Stomach (tissue), 9 donors: ENCODE results near the gene RUNX1. TPM values are rescaled to one million over a fixed set of nuclear protein-coding genes. Genes with fewer than 3 reads are reported as not detected.

Source experiments
- DNase-seq, 2 donors: peaks; one replicate each; pipeline versions ENCODE4 v3.0.0 to v3.0.0-alpha.2; 2013 to 2019
- H3K27ac ChIP-seq, 5 donors: fragments of 200-600 bp in 4 of 5; sonication (generic) in 4 of 5; one replicate each; pipeline ENCODE4 v1.5.1; 2013 to 2019; ENCODE audit warnings: mild to moderate bottlenecking in 1 of 5, moderate library complexity in 1 of 5
- H3K27me3 ChIP-seq, 3 donors: fragments of 200-600 bp; sonication (generic); one replicate each; pipeline ENCODE4 v1.5.1; 2017 to 2019; ENCODE audit warnings: mixed run types in 1 of 3
- H3K36me3 ChIP-seq, 4 donors: fragments of 200-600 bp; sonication (generic); 1 replicate in 3 of 4; 2 replicates in 1 of 4; pipeline ENCODE4 v1.5.1; 2016 to 2019
- H3K4me1 ChIP-seq, 4 donors: fragments of 200-600 bp; sonication (generic); one replicate each; pipeline ENCODE4 v1.5.1; 2016 to 2019
- H3K4me3 ChIP-seq, 4 donors: fragments of 200-600 bp; sonication (generic) in 3 of 4; one replicate each; pipeline ENCODE4 v1.5.1; 2016 to 2019; ENCODE audit warnings: mild to moderate bottlenecking in 1 of 4
- H3K9me3 ChIP-seq, 4 donors: fragments of 200-600 bp; sonication (generic); one replicate each; pipeline ENCODE4 v1.5.1; 2016 to 2019
- EP300 ChIP-seq: sonication (generic); formaldehyde crosslinking; IDR thresholded peaks from one replicate; pipeline ENCODE4 v1.6.1; 2017; ENCODE audit warnings: antibody characterized with exemption
- POLR2A ChIP-seq, 4 donors: fragments of 450-650 bp; IDR thresholded peaks; one replicate each; pipeline ENCODE4 v1.6.1; 2016; ENCODE audit warnings: antibody characterized with exemption in 4 of 4, control low read depth in 2 of 4, mild to moderate bottlenecking in 1 of 4, moderate library complexity in 1 of 4
- POLR2AphosphoS5 ChIP-seq, 3 donors: sonication (generic); formaldehyde crosslinking; IDR thresholded peaks; one replicate each; pipeline ENCODE4 v1.6.1; 2016; ENCODE audit warnings: antibody characterized with exemption in 3 of 3
- WGBS, 5 donors: extraction: QIAGEN DNeasy Blood & Tissue Kit in 3 of 5; methylation state at CpG; one replicate each; pipeline versions ENCODE4 v1.1.5 to v1.1.7; 2013 to 2018; 5-methylcytosine and 5-hydroxymethylcytosine counted together
- intact Hi-C: fragments of 100-400 bp; cut with DNase I; formaldehyde crosslinking; loops from one replicate; pipeline ENCODE4 v1.15.1; 2023; ENCODE audit warnings: low total_unique reads
- polyA plus RNA-seq, 3 donors: library from polyadenylated mRNA; stranded (reverse); fragments of 200-250 nt; gene quantifications; one replicate each; pipeline ENCODE4 v1.2.3, GENCODE V29; 2013
- total RNA-seq, 5 donors: library from RNA; depleted of rRNA; stranded (reverse); fragments of >200 nt; gene quantifications; one replicate each; pipeline versions ENCODE4 v1.1.0 to v1.2.3, GENCODE V29; 2014 to 2016
- TF ChIP-seq, protein P1 (sequence below), 7 experiments: fragments of 450-650 bp in 4 of 7; fragments of 200-600 bp in 3 of 7; sonication (generic) in 3 of 7; IDR thresholded peaks; one replicate each; pipeline ENCODE4 v1.5.1; 2016 to 2019; ENCODE audit warnings: antibody characterized with exemption in 7 of 7, control low read depth in 2 of 7, mild to moderate bottlenecking in 1 of 7
- donor health status: healthy with polysubstance abuse.
- donor health status: Bipolar disorder and iron deficiency.
- donor health status: healthy.

The RUNX1 gene
- total and polyA plus RNA-seq, 8 donors = 8.0 to 213 (median 40.0) TPM

DNA sequence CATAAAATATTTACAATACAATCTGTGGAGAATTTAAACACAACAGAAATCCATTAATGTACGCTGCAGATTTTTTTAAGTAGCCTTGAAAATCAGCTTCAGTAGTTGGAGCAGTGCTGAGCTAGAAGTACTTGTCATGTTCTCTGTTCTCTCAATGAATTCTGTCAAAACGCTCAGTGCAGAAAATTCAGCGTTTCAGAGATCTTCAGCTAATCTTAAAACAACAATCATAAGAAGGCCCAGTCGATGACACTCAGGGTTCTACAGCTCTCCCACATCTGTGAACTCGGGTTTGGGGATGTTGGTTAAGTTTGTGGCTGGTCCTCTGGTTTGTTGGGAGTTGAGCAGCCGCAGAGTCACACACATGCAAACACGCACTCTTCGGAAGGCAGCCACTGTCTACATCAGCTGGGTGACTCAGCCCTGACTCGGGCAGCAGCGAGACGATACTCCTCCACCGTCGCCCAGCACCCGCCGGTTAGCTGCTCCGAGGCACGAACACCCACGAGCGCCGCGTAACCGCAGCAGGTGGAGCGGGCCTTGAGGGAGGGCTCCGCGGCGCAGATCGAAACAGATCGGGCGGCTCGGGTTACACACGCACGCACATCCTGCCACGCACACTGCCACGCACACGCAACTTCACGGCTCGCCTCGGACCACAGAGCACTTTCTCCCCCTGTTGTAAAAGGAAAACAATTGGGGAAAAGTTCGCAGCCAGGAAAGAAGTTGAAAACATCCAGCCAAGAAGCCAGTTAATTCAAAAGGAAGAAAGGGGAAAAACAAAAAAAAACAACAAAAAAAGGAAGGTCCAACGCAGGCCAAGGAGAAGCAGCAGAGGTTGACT lies 161.2 kb downstream of the RUNX1 start:
- peaks cover 0 to 61% (median 21%) of the 10 kb centered on the region in 3 donors for H3K27me3 ChIP-seq
- H3K36me3 ChIP-seq = no peaks in the 10 kb centered on the region
- peak overlapping the region; percentile 58 to 73 (median 72) for H3K4me3 ChIP-seq
- H3K4me1 ChIP-seq = peaks cover 15 to 53% (median 29%) of the 10 kb centered on the region in 4 donors
- intact Hi-C loops = no loop called here
- WGBS, 5 donors = 0 to 1% (median 1%) methylated on average over 35 to 40 of the region's 40 CpGs
- no peaks in the 10 kb centered on the region for H3K9me3 ChIP-seq
- peak; percentile 82 to 89 for DNase-seq
- H3K27ac ChIP-seq = peak overlapping the region; percentile 91 to 100 (median 97)
- TF ChIP-seq POLR2A (IDR thresholded peaks at IDR 0.05) (peak in 1 of 4 donors; percentile 34), POLR2AphosphoS5 (IDR thresholded peaks at IDR 0.05) (peak in 2 of 3 donors; percentile 79 to 88), EP300 (no peak)
- TF ChIP-seq, protein P1, sequence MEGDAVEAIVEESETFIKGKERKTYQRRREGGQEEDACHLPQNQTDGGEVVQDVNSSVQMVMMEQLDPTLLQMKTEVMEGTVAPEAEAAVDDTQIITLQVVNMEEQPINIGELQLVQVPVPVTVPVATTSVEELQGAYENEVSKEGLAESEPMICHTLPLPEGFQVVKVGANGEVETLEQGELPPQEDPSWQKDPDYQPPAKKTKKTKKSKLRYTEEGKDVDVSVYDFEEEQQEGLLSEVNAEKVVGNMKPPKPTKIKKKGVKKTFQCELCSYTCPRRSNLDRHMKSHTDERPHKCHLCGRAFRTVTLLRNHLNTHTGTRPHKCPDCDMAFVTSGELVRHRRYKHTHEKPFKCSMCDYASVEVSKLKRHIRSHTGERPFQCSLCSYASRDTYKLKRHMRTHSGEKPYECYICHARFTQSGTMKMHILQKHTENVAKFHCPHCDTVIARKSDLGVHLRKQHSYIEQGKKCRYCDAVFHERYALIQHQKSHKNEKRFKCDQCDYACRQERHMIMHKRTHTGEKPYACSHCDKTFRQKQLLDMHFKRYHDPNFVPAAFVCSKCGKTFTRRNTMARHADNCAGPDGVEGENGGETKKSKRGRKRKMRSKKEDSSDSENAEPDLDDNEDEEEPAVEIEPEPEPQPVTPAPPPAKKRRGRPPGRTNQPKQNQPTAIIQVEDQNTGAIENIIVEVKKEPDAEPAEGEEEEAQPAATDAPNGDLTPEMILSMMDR (IDR thresholded peaks at IDR 0.05) = no peak

DNA sequence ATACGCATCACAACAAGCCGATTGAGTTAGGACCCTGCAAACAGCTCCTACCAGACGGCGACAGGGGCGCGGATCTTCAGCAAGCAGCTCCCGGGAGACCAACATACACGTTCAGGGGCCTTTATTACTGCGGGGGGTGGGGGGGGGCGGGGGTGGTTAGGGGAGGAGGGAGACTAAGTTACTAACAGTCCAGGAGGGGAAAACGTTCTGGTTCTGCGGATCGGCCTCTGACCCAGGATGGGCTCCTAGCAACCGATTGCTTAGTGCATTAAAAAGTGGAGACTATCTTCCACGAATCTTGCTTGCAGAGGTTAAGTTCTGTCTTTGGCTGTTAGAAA lies 162.0 kb downstream of the RUNX1 start:
- Histone ChIP-seq H3K27me3 (peaks cover 0 to 52% (median 21%) of the 10 kb centered on the region in 3 donors), H3K27ac (peak overlapping the region; percentile 91 to 98 (median 97)), H3K36me3 (no peaks in the 10 kb centered on the region), H3K4me1 (peaks cover 15 to 53% (median 35%) of the 10 kb centered on the region in 4 donors), H3K9me3 (no peaks in the 10 kb centered on the region), H3K4me3 (peak overlapping the region; percentile 58 to 73 (median 72))
- intact Hi-C loops = no loop called here
- no peak for DNase-seq
- WGBS, 5 donors = 0 to 8% (median 4%) methylated on average over 9 to 15 of the region's 15 CpGs
- no peak for TF ChIP-seq POLR2AphosphoS5 (IDR thresholded peaks at IDR 0.05)
- TF ChIP-seq EP300 = no peak
- TF ChIP-seq, protein P1 (IDR thresholded peaks at IDR 0.05) = no peak
- TF ChIP-seq POLR2A (IDR thresholded peaks at IDR 0.05) = no peak

DNA sequence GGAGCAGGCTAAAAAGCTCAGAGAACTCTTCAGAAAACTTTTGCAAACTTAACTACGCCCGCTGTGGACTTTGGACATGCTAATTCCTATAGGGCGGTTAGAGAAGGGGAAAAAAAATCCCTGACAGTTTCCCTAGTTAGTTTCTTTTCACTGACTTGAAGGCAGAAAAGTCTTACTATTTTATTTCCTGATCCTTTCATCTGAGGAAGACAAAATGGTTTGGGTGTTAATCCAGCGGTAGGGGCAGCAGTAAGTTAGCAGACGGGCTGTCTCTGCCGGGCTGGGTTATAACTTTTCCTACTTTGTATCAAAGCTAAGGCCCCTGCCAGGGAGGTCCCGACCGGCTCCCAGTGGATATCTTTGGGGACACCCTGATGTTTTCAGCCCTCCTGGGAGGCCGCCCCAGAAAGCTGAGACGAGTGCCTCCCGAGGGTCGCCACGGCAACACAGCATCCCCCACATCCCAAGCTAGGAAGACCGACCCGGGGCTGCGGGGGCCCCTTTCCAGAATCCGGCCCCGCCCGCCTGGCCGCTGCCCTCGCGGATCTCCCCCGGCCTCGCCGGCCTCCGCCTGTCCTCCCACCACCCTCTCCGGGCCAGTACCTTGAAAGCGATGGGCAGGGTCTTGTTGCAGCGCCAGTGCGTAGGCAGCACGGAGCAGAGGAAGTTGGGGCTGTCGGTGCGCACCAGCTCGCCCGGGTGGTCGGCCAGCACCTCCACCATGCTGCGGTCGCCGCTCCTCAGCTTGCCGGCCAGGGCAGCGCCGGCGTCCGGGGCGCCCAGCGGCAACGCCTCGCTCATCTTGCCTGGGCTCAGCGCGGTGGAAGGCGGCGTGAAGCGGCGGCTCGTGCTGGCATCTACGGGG lies 162.6 kb downstream of the RUNX1 start:
- peaks cover 15 to 55% (median 34%) of the 10 kb centered on the region in 4 donors for H3K4me1 ChIP-seq
- TF ChIP-seq, protein P1 (IDR thresholded peaks at IDR 0.05) = no peak
- TF ChIP-seq POLR2A (IDR thresholded peaks at IDR 0.05) = no peak
- TF ChIP-seq EP300 = no peak
- no peak for TF ChIP-seq POLR2AphosphoS5 (IDR thresholded peaks at IDR 0.05)
- peak overlapping the region; percentile 91 to 98 (median 97) for H3K27ac ChIP-seq
- no peaks in the 10 kb centered on the region for H3K9me3 ChIP-seq
- peak in 1 of 2 donors; percentile 82 for DNase-seq
- intact Hi-C loops = no loop called here
- H3K4me3 ChIP-seq = peak overlapping the region; percentile 58 to 73 (median 72)
- no peaks in the 10 kb centered on the region for H3K36me3 ChIP-seq
- 2 to 11% (median 4%) methylated on average over 30 to 56 of the region's 56 CpGs for WGBS, 5 donors
- peaks cover 0 to 46% (median 18%) of the 10 kb centered on the region in 3 donors for H3K27me3 ChIP-seq

DNA sequence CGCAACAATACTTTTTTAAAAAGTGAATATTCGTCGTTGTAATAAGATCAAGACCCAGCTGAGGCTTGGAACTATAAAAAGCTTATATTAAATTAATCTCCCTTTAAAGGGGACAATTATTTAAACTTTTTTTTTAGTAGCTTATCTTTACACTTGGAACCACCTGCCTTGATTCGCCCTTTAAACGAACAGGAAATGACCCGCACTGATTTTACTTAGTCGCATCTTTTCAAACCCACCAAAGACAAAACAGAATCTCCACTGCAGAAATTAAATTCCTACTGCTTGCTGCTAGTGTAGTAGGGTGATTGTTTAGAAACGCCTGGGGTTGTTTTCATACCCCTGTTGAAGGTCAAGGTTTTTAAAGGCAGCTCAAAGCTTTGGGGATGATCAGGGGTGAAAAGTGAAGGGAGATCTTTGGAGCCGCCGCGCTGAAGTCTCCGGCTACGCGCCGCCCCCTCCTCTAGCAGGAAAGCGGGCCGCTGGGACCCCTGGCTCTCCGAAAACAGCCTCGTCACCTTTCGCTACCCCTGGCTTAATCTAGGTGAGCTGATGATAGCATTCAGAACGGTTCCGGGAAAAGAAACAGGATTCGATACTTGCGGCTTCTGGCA lies 163.4 kb downstream of the RUNX1 start:
- TF ChIP-seq EP300 = no peak
- TF ChIP-seq POLR2AphosphoS5 (IDR thresholded peaks at IDR 0.05) = peak in 2 of 3 donors; percentile 10 to 17
- peak overlapping the region; percentile 58 to 73 (median 72) for H3K4me3 ChIP-seq
- peaks cover 0 to under 1% (median 0%) of the 10 kb centered on the region in 4 donors for H3K36me3 ChIP-seq
- H3K4me1 ChIP-seq = peaks cover 13 to 55% (median 29%) of the 10 kb centered on the region in 4 donors
- intact Hi-C loops = no loop called here
- H3K27ac ChIP-seq = peak overlapping the region; percentile 91 to 98 (median 97)
- H3K9me3 ChIP-seq = no peaks in the 10 kb centered on the region
- WGBS, 5 donors = 8 to 19% (median 14%) methylated on average over 24 of the region's 24 CpGs
- DNase-seq = no peak
- H3K27me3 ChIP-seq = peaks cover 0 to 39% (median 12%) of the 10 kb centered on the region in 3 donors
